Brain microvascular endothelial cell (primary cell): Measurements from ENCODE around the gene ANKRD65.
A peak's percentile ranks its signal among the peaks of the same experiment; 100 is the strongest.

ENCODE experiments used
- DNase-seq: peaks from one replicate; pipeline ENCODE4 v3.0.0-alpha.2; 2020
- H3K27ac ChIP-seq: fragments of 250-450 bp; sonication (Bioruptor Pico); 2 replicates; pipeline ENCODE4 v1.5.1; 2020; ENCODE audit warnings: mild to moderate bottlenecking, moderate library complexity
- H3K27me3 ChIP-seq: fragments of 250-450 bp; sonication (Bioruptor Pico); replicated peaks from 2 replicates; pipeline ENCODE4 v1.5.1; 2020; ENCODE audit warnings: mild to moderate bottlenecking
- H3K36me3 ChIP-seq: fragments of 250-450 bp; sonication (Bioruptor Pico); replicated peaks from 2 replicates; pipeline ENCODE4 v1.5.1; 2020; ENCODE audit warnings: mild to moderate bottlenecking
- H3K4me3 ChIP-seq: 2 replicates; pipeline ENCODE4 v1.5.1; 2011; ENCODE audit warnings: low read depth, mild to moderate bottlenecking, control low read depth, low read length, moderate library complexity
- CTCF ChIP-seq: IDR thresholded peaks from 2 replicates; pipeline ENCODE4 v1.5.1; 2011; ENCODE audit warnings: low read depth, mild to moderate bottlenecking, moderate library complexity, low read length, control low read depth, inconsistent platforms; ENCODE audit errors: missing control alignments
- in situ Hi-C: cut with HindIII; loops from 2 replicates; pipeline ENCODE4 v1.10.0; 2017; ENCODE audit warnings: low sequenced_read_pairs, low pct_ligation_motif_present

ANKRD65 gene

GRCh38 chr1:1436630-1437032, 15.6 kb upstream of the ANKRD65 start:
- Histone ChIP-seq H3K27me3 (no peaks in the 10 kb centered on the region), H3K4me3 (no peak overlapping the region), H3K27ac (no peak overlapping the region), H3K36me3 (no peaks in the 10 kb centered on the region)
- no peak for TF ChIP-seq CTCF
- DNase-seq, result no peak
- in situ Hi-C loops, result no loop called here

- H3K27ac ChIP-seq, result no peak overlapping the region
- no peak for DNase-seq
- H3K27me3 ChIP-seq, result no peaks in the 10 kb centered on the region
- H3K4me3 ChIP-seq, result peak overlapping the region; percentile 31
- no peaks in the 10 kb centered on the region for H3K36me3 ChIP-seq
- in situ Hi-C loops, result no loop called here
- no peak for TF ChIP-seq CTCF
Measured at GRCh38 chr1:1435911-1436629, 15.0 kb upstream of the ANKRD65 start.

- DNase-seq, result no peak
- no peaks in the 10 kb centered on the region for H3K27me3 ChIP-seq
- in situ Hi-C loops, result no loop called here
- peak within 1 kb of the TSS; percentile 44 for H3K4me3 ChIP-seq
- H3K36me3 ChIP-seq, result no peaks in the 10 kb centered on the region
- H3K27ac ChIP-seq, result no peak within 1 kb of the TSS
- TF ChIP-seq CTCF, result peak; percentile 6
Measured at GRCh38 chr1:1435106-1435903, 14.2 kb upstream of the ANKRD65 start, which contains the start of gene VWA1. Gene VWA1 (plus strand): TSS chr1:1435690. CDS start chr1:1435749, 59 bp downstream.

- Histone ChIP-seq H3K27me3 (no peaks in the 10 kb centered on the region), H3K4me3 (no peak overlapping the region), H3K36me3 (no peaks in the 10 kb centered on the region), H3K27ac (no peak overlapping the region)
- no peak for TF ChIP-seq CTCF
- in situ Hi-C loops, result no loop called here
- no peak for DNase-seq
Measured at GRCh38 chr1:1434824-1435105, 13.7 kb upstream of the ANKRD65 start.

GRCh38 chr1:1434131-1434823, 13.2 kb upstream of the ANKRD65 start:
- no peak for DNase-seq
- no peak for TF ChIP-seq CTCF
- Histone ChIP-seq H3K27me3 (no peaks in the 10 kb centered on the region), H3K4me3 (no peak overlapping the region), H3K36me3 (no peaks in the 10 kb centered on the region), H3K27ac (no peak overlapping the region)
- in situ Hi-C loops, result no loop called here
